IgD-negative memory B cell (primary cell): ENCODE results near the gene POLR3C. TPM values are rescaled to one million over a fixed set of nuclear protein-coding genes. Genes with fewer than 3 reads are reported as not detected.
A peak's percentile ranks its signal among the peaks of the same experiment; 100 is the strongest.
"Not testable (repeated sequence)": the region's sequence is repeated elsewhere in the genome, so short reads cannot be mapped to it uniquely, and the experiment has no call there.

Experiments used
- H3K27ac Mint-ChIP-seq, 3 donors: one replicate each; pipeline ENCODE4 v1.8.0; 2020 to 2022; ENCODE audit warnings: mild to moderate bottlenecking in 3 of 3, mixed read lengths in 3 of 3, moderate library complexity in 1 of 3
- H3K27me3 Mint-ChIP-seq: one replicate; pipeline ENCODE4 v1.8.0; 2021; ENCODE audit warnings: mixed read lengths
- H3K36me3 Mint-ChIP-seq: one replicate; pipeline ENCODE4 v1.8.0; 2020; ENCODE audit warnings: mild to moderate bottlenecking, mixed read lengths
- H3K4me1 Mint-ChIP-seq, 3 donors: one replicate each; pipeline ENCODE4 v1.8.0; 2020 to 2022; ENCODE audit warnings: mixed read lengths in 3 of 3, mild to moderate bottlenecking in 1 of 3
- H3K4me3 Mint-ChIP-seq, 4 donors: one replicate each; pipeline ENCODE4 v1.8.0; 2020 to 2022; ENCODE audit warnings: mild to moderate bottlenecking in 4 of 4, mixed read lengths in 4 of 4, moderate library complexity in 3 of 4
- H3K9me3 Mint-ChIP-seq, 3 donors: one replicate each; pipeline ENCODE4 v1.8.0; 2020 to 2021; ENCODE audit warnings: mixed read lengths in 3 of 3, mild to moderate bottlenecking in 1 of 3
- polyA plus RNA-seq: library from polyadenylated mRNA; unstranded; fragments of 300-500 nt; fragmentation: Illumina TruSeq; gene quantifications from one replicate; pipeline ENCODE4 v1.2.3, GENCODE V29; 2021

Gene POLR3C
- polyA plus RNA-seq, 1 donor from 2014 or later = 54.0 TPM

- Mint-ChIP-seq H3K4me1 (peaks cover 16 to 26% (median 24%) of the 10 kb centered on the region in 3 donors), H3K27ac (peak overlapping the region in 1 of 3 donors; percentile 40), H3K9me3 (no peaks in the 10 kb centered on the region), H3K27me3 (no peaks in the 10 kb centered on the region), H3K4me3 (no peak overlapping the region), H3K36me3 (peaks cover 8% of the 10 kb centered on the region)
Measured at GRCh38 chr1:145804235-145805045, 19.6 kb upstream of the POLR3C start.

DNA sequence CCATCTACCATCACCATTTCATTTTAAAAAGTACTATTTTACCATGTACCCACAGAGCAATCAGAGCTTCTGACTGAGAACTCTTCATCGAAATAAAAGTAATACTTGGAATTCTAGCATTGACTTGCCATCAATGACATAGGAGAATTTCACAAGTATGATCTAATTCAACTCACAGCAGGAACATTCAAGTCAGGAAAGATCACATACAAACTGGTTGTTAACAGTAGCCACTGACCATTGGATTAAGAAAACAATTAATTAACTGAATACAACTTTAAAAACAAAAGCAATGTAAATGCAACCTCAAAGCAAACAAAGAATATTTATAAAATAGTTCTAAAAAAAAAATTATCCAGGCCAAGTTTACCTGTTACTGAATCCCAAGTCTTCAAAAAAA lies 18.9 kb upstream of the POLR3C start:
- Mint-ChIP-seq H3K27ac (no peak overlapping the region), H3K4me1 (peaks cover 16 to 24% (median 23%) of the 10 kb centered on the region in 3 donors), H3K9me3 (no peaks in the 10 kb centered on the region)

DNA sequence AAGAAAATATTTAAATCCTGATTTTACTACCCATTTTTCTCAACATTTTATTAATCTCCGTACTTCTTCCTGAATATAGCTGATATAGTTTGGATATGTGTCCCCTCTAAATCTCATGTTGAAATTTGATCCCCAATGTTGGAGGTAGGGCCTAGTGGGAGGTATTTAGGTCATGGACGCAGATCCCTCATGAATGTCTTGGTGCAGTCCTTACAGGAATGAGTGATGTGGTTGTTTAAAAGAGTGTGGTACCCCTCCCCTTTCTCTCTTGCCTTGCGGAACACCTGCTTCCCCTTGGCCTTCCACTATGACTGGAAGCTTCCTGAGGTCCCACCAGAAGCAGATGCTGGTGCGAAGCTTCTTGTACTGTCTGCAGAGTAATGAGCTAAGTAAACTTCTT lies 17.6 kb upstream of the POLR3C start:
- H3K27me3 Mint-ChIP-seq = no peaks in the 10 kb centered on the region
- H3K27ac Mint-ChIP-seq = no peak overlapping the region
- peaks cover 12 to 24% (median 22%) of the 10 kb centered on the region in 3 donors for H3K4me1 Mint-ChIP-seq
- H3K9me3 Mint-ChIP-seq = no peaks in the 10 kb centered on the region
- H3K36me3 Mint-ChIP-seq = peaks cover 7% of the 10 kb centered on the region
- no peak overlapping the region for H3K4me3 Mint-ChIP-seq

More for the DNA sequence above, 18.9 kb upstream of the POLR3C start:
- Mint-ChIP-seq H3K36me3 (peaks cover 8% of the 10 kb centered on the region), H3K27me3 (no peaks in the 10 kb centered on the region), H3K4me3 (no peak overlapping the region)

DNA sequence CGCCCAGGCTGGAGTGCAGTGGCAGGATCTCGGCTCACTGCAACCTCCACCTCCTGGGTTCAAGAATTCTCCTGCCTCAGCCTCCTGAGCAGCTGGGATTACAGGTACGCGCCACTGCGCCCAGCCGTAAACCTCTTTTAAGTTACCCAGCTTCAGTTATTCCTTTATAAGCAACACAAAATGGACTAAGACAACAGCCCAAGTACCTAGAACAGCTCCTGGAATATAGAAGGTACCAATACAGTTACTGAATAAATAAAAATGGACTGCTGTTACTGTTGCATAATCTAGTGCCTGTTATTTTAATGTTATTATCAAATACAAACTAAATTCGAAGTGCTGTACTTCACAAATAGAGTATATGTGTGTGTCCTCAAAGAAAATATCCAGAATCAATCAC lies 17.2 kb upstream of the POLR3C start:
- H3K4me1 Mint-ChIP-seq = peaks cover 12 to 22% (median 22%) of the 10 kb centered on the region in 3 donors
- no peaks in the 10 kb centered on the region for H3K9me3 Mint-ChIP-seq
- no peaks in the 10 kb centered on the region for H3K27me3 Mint-ChIP-seq
- peaks cover 4% of the 10 kb centered on the region for H3K36me3 Mint-ChIP-seq
- H3K4me3 Mint-ChIP-seq = no peak overlapping the region
- no peak overlapping the region for H3K27ac Mint-ChIP-seq

DNA sequence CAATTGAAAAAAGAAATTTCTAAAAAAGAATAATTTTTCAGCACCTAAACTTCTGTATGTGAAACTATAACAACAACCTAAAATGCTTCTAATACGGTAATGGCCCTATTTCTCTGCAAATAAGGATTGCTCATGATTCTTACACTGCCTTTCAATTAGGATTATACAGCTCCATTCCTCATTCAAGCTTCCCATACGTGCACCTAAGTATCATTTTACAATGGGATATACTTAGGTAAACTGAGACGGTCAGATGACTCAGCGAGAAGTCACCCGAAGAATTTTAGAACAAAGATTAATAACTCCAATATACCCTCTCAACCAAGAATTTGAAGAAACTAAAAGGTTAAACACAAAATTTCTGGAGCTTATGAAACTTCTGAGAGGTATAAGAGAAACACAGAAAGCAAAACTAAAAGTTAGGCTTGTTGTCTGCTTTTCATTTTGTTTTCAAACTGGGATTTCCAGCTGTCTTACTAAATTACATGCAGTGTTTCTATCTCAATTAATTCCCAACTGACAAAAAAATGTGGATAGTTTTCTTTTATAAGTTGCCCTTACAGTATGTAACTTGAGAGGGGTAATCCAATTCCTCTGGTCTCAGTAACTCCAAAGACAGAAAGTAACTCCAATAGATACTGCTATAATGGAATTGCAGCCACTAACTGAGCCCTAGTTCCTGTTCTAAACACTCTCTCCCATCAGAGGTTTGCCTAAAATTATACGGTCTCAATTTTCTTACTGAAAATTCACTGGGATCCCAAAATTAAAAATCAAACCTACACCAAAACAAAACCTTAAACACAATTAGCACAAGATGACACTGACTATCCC lies 10.8 kb upstream of the POLR3C start:
- not testable (repeated sequence) for H3K27me3 Mint-ChIP-seq, H3K4me1 Mint-ChIP-seq, H3K36me3 Mint-ChIP-seq, H3K27ac Mint-ChIP-seq, H3K9me3 Mint-ChIP-seq, H3K4me3 Mint-ChIP-seq

- not testable (repeated sequence) for H3K27ac Mint-ChIP-seq, H3K4me3 Mint-ChIP-seq, H3K36me3 Mint-ChIP-seq, H3K27me3 Mint-ChIP-seq, H3K9me3 Mint-ChIP-seq, H3K4me1 Mint-ChIP-seq
Measured at GRCh38 chr1:145818095-145818494, 5.9 kb upstream of the POLR3C start.

- Mint-ChIP-seq H3K4me3 (peak overlapping the region in 1 of 4 donors; percentile 98), H3K4me1 (peaks cover 9 to 15% (median 14%) of the 10 kb centered on the region in 3 donors)
- not testable (repeated sequence) for H3K27me3 Mint-ChIP-seq, H3K36me3 Mint-ChIP-seq, H3K9me3 Mint-ChIP-seq, H3K27ac Mint-ChIP-seq
Measured at GRCh38 chr1:145822779-145823331, 1.1 kb upstream of the POLR3C start.

GRCh38 chr1:145824499-145824842 lies 471 bp downstream of the POLR3C start:
- no peaks in the 10 kb centered on the region for H3K9me3 Mint-ChIP-seq
- no peaks in the 10 kb centered on the region for H3K27me3 Mint-ChIP-seq
- H3K4me1 Mint-ChIP-seq = peaks cover 9 to 23% (median 18%) of the 10 kb centered on the region in 3 donors
- H3K36me3 Mint-ChIP-seq = peaks cover 16% of the 10 kb centered on the region
- peak overlapping the region; percentile 96 to 99 (median 98) for H3K4me3 Mint-ChIP-seq
- peak overlapping the region; percentile 76 to 97 (median 96) for H3K27ac Mint-ChIP-seq

- no peaks in the 10 kb centered on the region for H3K27me3 Mint-ChIP-seq
- H3K4me3 Mint-ChIP-seq = peak overlapping the region in 3 of 4 donors; percentile 48 to 89 (median 79)
- peak overlapping the region in 1 of 3 donors; percentile 29 for H3K27ac Mint-ChIP-seq
- H3K9me3 Mint-ChIP-seq = no peaks in the 10 kb centered on the region
- H3K36me3 Mint-ChIP-seq = peaks cover 18% of the 10 kb centered on the region
- H3K4me1 Mint-ChIP-seq = peaks cover 9 to 23% (median 18%) of the 10 kb centered on the region in 3 donors
Measured at GRCh38 chr1:145826030-145826429, 2.0 kb downstream of the POLR3C start.

- no peaks in the 10 kb centered on the region for H3K9me3 Mint-ChIP-seq
- no peaks in the 10 kb centered on the region for H3K27me3 Mint-ChIP-seq
- H3K4me3 Mint-ChIP-seq = peak overlapping the region in 1 of 4 donors; percentile 19
- peaks cover 18% of the 10 kb centered on the region for H3K36me3 Mint-ChIP-seq
- H3K27ac Mint-ChIP-seq = peak overlapping the region; percentile 1 to 85 (median 69)
- H3K4me1 Mint-ChIP-seq = peaks cover 9 to 23% (median 18%) of the 10 kb centered on the region in 3 donors
Measured at GRCh38 chr1:145827966-145828365, 4.0 kb downstream of the POLR3C start.

DNA sequence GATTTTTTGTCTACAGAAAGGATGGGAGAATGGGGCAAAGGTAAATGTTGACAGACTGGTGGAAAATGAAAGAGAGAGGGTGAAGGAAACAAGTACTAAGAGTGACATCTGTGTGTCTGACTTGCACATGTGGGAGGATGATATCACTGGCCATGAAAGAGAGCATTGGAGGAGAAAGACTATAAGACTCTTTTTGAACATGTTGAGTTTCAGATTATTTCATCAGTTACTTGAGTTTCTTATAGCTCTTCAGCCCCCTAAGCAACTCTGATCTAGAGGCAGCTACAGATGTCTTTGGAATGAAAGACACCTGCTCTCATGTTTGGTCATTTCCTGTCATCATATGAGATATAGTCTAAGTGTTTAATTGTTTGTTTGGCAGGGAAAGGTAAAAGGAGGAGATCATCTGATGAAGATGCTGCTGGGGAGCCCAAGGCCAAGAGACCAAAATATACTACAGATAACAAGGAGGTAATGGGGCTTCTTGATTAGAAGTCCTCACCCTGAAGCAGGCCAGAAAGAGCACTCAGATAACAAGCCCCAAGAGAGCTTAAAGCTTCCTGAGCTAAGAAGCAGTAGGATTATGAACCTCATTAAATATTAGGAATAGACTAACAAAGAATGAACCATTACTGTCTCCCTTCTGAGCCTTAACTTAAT lies 4.5 kb downstream of the POLR3C start:
- H3K36me3 Mint-ChIP-seq = peaks cover 18% of the 10 kb centered on the region

DNA sequence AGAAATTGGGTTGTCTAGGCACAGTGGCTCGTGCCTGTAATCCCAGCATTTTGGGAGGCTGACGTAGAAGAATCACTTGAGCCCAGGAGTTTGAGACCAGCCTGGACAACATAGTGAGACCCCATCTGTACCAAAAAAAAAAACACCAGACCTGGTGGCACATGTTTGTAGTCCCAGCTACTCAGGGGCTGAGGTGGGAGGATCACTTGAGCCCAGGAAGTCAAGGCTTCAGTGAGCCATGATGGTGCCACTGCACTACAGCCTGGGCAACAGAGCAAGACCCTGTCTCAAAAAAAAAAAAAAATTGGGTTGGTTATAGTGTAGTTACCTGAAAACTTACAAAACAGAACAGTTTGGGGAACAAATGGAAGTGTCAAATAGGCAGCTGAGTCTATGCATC lies 6.8 kb downstream of the POLR3C start:
- not testable (repeated sequence) for H3K27me3 Mint-ChIP-seq, H3K27ac Mint-ChIP-seq, H3K9me3 Mint-ChIP-seq, H3K4me3 Mint-ChIP-seq
- Mint-ChIP-seq H3K36me3 (peaks cover 21% of the 10 kb centered on the region), H3K4me1 (peaks cover 4 to 16% (median 9%) of the 10 kb centered on the region in 3 donors)

More for the DNA sequence above, 4.5 kb downstream of the POLR3C start:
- Mint-ChIP-seq H3K4me1 (peaks cover 9 to 23% (median 18%) of the 10 kb centered on the region in 3 donors), H3K27ac (peak overlapping the region; percentile 1 to 85 (median 69)), H3K9me3 (no peaks in the 10 kb centered on the region), H3K4me3 (peak overlapping the region in 1 of 4 donors; percentile 19), H3K27me3 (no peaks in the 10 kb centered on the region)

GRCh38 chr1:145837656-145838055 lies 13.7 kb downstream of the POLR3C start:
- peaks cover 8% of the 10 kb centered on the region for H3K36me3 Mint-ChIP-seq
- no peaks in the 10 kb centered on the region for H3K27me3 Mint-ChIP-seq
- no peak overlapping the region for H3K27ac Mint-ChIP-seq
- no peaks in the 10 kb centered on the region for H3K9me3 Mint-ChIP-seq
- no peak overlapping the region for H3K4me3 Mint-ChIP-seq
- H3K4me1 Mint-ChIP-seq = no peaks in the 10 kb centered on the region

DNA sequence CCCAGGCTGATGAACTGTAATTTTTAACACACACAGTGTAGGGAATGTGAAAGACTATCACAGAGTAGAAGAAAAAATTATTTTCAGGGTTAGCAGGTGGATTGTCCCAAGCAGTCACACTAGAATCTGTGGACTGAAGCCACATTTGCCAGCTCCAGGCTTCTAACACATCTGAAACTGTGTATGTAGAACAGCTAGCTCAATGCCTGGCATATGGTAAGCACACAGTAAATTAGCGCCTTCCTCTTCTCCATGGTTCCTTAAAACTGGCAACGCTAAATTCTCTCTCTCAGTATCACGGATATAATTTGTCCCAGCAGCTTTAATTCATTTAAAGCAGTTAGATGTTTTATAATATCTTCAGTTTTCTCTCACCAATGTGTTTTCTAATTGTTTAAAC lies 19.0 kb downstream of the POLR3C start:
- Mint-ChIP-seq H3K27me3 (no peaks in the 10 kb centered on the region), H3K36me3 (peaks cover 5% of the 10 kb centered on the region), H3K4me1 (peaks cover 0 to 6% (median 5%) of the 10 kb centered on the region in 3 donors), H3K27ac (no peak overlapping the region), H3K9me3 (no peaks in the 10 kb centered on the region), H3K4me3 (no peak overlapping the region)

DNA sequence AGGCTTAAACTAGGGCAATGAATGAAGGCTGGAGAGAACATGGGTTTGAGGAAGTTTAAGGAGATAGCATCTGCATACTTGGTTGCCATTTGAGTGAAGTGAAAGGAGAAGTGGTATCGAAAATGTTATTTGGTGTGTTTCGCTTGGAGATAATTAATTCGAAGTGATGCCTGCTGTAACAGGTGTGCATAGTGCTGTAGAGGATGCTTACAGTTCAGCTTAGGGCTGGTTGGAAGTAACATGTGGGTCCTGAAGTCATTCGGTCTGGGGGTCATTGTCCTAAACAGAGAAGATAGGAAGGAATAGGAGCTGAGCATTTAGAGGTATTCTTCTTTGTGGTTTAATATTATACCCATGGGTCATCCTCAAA lies 21.1 kb downstream of the POLR3C start:
- no peaks in the 10 kb centered on the region for H3K27me3 Mint-ChIP-seq
- H3K36me3 Mint-ChIP-seq = peaks cover 4% of the 10 kb centered on the region
- H3K27ac Mint-ChIP-seq = no peak overlapping the region

More for the DNA sequence above, 21.1 kb downstream of the POLR3C start:
- Mint-ChIP-seq H3K9me3 (no peaks in the 10 kb centered on the region), H3K4me3 (no peak overlapping the region), H3K4me1 (peaks cover 0 to 6% (median 5%) of the 10 kb centered on the region in 3 donors)
